ENCODE results near the gene STXBP6.

STXBP6 gene

DNA sequence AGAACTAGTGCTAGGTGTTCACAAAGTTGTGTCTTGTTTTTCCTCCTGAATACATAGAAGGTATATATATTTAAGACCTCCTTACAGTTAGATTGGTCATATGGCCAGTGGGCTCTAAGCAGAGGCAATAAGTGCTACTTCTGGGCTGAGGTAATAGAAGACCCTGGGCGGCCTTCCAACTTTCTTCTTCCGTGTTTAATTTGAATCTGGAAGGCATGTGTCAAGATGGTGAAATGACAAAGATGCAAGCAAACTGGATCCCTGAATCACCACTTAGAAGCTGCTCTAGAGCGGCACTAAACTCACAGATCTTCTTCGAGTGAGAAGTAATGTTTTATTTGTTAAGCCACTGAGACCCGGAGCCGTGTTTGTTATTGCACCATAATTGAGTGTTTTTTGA, 215.0 kb downstream of the STXBP6 start:
- intact Hi-C loops (cut with DNase I): no loop called here
- DNase-seq: no peak

DNA sequence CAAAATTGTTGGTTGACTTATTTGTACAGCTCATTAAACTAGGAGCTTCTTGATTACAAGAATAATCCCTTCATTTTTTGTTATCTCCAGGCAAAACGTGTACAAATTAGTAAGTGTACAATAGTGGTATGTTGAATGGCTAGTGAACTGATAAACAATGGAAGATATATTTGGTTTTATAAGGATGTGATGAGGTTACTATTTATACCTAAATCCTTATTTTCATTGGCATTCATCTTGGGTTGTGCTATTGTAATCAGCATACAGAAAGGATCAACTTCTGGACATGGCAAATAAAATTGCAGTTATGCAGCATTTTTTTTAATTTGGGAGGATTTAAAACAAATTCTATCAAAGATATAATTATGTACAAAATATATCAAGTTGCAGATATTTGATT, 216.6 kb downstream of the STXBP6 start:
- DNase-seq: no peak
- intact Hi-C loops (cut with DNase I): no loop called here

DNA sequence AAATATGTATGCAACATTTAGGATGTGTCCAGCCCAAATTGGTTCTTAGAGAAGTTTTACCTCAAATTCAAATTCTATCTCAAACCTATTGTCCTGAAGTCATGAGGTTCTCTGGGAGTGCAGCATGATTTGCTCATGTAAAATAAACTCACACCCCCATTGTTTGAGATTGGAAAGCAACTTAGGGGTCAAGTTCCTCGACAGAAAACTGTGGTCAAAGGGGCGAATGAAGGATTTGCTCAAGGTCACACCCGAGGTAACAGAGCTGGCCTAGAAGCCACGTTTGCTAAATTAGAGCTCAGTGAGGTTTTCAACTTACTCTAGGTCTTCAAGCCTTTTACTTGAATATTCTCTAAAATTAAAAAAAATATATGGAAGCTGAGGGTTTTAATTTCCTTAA, 218.3 kb downstream of the STXBP6 start:
- intact Hi-C loops (cut with DNase I): no loop called here
- DNase-seq: no peak

DNA sequence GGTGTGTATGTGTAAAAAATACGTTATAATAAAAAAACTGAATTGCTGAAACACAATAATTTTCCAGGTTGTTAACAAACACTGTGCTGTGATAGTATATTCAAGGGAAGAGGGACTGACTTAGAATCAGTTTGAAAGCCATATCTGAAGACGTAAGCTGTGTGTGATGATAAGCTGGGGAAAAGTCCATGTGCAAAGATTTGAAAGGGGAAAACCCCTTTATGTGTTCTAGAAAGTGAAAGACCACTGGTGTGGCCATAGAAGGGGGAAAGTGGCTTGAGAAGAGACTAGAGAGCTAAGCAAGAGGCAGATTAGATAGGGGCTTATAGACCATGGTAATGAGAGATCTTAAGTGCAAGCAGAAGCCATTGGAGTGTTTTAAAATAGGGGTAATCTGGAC, 220.1 kb downstream of the STXBP6 start:
- DNase-seq: no peak
- intact Hi-C loops (cut with DNase I): loop anchor here (10.0 kb wide), 1 partner anchor 45 kb away; no protein-coding TSS in a partner anchor

DNA sequence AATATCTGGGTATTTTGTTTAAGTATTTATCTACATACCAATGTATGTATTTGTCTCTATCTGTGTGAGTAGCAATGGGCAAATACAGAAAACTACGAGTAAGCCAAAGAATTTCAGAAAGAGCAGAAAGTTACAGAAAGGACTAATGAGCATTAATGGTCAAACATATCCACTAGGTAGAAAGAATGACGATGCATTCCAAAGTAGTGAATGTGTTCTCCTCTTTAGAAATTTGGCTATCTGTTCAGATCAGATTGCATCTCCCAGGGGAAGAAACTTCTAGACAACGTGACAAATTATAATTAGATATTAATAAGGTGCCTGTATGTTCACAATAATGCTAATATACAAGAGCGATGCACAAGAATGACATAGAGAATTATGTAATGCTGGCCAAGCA, 221.5 kb downstream of the STXBP6 start:
- DNase-seq: no peak
- intact Hi-C loops (cut with DNase I): loop anchor here (10.0 kb wide), 1 partner anchor 46 kb away; no protein-coding TSS in a partner anchor

DNA sequence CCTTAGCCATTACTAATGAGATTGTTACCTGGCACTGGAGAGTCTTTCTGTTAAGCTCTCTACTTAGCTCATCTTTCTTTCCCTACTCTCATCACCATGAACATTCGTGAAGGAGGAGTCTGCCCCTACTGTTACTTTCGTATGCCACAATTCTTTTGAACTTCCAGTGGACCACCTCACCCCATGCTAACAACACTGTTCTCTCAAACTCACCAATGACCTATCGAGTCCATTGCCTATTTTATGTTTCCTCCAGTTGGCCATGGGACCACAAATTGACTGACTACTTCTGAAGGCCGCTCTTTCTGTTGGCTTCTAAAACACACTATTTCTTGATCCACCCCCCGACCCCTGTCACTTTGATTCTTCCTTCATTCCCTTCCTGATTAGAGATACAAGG, 223.6 kb downstream of the STXBP6 start:
- intact Hi-C loops (cut with DNase I): loop anchor here (10.0 kb wide), 1 partner anchor 48 kb away; no protein-coding TSS in a partner anchor
- no peak for DNase-seq

DNA sequence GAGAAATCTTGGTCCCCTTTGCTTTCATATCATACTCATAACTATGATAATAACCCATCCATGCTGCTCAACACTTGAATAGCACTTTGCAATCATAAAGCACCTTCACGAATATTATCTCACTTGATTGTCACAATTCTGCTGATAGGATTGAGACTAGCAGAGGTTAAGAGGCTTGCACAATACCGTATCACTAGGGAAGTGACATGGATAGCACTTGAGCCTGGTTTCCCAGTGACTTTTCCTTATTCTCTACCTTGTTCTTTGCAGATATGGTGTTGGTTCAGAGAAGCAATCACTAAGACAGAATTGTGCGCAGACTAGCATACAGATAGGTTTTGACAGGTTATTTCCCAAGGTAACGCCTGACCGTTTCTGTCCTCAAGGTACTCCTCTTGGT, 229.3 kb downstream of the STXBP6 start:
- no peak for DNase-seq
- intact Hi-C loops (cut with DNase I): loop anchor here (10.0 kb wide), 1 partner anchor 54 kb away; no protein-coding TSS in a partner anchor

DNA sequence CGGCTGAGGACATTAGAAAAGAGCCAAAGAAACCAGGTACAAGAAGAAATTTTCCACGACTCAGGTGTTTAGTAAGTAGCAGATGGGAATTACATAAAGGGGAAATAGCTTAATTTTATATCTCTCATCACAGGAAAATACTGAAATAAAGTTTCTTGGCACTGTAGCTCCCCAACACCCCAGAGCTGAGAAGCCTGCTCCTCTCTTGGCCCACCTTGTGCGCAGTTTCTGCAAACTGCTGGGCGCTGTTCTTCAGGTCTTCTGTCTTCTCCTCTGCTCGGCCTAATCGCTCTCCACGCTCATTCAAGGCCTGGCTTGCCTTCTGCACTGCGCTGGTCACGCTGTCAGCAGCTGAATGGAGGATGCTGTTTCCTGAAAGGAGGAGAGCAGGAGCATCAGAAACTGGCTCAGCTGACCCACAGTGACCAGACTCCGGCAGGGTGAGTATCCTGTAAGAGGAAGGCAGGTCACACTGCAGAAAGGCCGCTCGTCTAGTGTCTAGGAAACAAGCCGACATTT, 231.1 kb downstream of the STXBP6 start:
- intact Hi-C loops (cut with DNase I): no loop called here
- DNase-seq: no peak

DNA sequence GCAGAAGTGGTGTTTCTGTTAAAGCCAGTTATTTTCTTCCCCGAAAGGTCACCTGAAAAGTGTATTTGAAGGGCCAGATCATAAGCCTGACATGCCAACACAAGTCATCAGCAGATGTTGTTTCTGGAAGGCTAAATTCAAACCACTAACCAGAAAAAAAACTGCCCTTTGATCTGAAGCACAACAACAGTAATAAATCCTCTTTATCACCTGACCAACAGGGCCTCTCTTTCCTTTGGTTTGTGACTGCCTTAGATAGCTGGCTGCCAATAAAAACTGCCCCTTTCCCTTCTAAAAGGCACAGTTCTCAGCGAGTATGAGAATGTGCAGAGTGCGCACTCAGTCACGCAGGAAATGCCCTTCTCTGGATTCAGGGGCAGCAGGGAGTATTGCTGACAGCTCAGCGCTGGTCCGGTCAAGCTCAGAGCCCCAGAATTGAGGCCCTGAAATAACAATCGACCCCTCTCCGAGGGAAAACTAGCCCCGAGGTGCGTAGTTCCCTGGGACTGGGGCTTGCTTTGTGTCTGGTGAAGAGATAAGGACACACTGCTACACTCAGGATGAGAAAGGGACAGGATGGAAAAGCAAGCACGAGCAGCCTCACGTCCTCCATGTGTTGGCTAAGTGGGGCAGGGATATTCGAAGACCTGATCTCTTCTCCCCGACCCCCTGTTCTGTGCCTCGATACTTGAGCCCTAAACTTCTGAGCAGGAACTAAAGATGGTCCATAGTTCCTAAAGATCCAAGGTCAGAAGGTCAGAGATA, 231.7 kb downstream of the STXBP6 start:
- no peak for DNase-seq

DNA sequence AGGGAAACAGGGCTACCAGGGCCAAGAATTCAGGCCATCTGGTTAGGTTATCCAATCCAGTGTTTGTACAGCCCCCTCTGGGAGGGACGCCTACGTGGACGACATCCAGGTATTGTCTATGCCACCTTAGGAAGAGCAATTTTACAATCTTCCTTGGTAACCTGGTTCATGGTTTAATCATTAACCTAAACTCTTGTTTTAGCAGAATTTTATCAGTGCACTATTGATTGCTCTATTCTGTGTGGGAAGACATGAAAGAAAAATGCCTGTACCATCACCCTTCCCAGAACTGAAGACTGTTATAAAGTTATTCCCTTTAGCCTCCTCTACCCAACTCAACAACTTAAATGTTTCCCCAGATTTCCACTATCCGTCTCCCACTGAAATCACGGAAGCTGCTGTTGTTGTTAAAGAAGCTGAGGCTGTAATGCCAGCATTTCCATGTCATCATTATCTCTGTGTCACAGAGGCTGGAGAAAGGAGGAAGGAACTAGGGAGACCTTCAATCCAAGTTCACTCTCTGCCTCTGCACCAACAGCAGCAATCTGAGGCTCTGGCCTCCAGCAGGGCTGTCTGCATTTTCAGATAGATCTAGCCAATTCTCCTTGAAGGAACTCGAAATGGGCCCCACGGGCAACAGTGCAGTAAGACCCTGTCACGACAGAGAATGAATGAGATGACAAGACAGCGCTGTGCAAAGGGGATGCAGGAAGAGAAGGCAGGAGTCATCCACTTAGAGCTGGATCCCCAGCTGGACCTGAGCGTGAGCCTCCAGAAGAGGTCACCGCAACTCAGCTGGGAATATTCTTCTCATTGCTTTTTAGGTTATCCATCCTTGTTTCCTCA, 232.5 kb downstream of the STXBP6 start:
- peak in 15 of 42 donors; percentile 33 to 74 (median 49) for DNase-seq
- intact Hi-C loops (cut with DNase I): no loop called here

More for the DNA sequence above, 231.7 kb downstream of the STXBP6 start:
- intact Hi-C loops (cut with DNase I): no loop called here

DNA sequence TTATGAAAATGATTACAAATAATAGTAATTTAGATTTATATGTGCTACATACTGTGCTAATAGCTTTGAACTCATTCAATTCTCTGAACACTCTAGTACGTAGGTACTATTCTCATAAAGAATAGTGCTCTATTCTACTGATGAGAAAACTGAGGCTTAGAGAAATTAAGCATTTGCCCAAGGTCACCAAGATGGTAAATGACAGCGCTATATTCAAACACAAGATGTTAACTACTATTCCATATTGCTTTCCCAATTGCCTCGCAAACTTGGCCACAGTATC, 233.1 kb downstream of the STXBP6 start:
- DNase-seq: no peak
- intact Hi-C loops (cut with DNase I): no loop called here

DNA sequence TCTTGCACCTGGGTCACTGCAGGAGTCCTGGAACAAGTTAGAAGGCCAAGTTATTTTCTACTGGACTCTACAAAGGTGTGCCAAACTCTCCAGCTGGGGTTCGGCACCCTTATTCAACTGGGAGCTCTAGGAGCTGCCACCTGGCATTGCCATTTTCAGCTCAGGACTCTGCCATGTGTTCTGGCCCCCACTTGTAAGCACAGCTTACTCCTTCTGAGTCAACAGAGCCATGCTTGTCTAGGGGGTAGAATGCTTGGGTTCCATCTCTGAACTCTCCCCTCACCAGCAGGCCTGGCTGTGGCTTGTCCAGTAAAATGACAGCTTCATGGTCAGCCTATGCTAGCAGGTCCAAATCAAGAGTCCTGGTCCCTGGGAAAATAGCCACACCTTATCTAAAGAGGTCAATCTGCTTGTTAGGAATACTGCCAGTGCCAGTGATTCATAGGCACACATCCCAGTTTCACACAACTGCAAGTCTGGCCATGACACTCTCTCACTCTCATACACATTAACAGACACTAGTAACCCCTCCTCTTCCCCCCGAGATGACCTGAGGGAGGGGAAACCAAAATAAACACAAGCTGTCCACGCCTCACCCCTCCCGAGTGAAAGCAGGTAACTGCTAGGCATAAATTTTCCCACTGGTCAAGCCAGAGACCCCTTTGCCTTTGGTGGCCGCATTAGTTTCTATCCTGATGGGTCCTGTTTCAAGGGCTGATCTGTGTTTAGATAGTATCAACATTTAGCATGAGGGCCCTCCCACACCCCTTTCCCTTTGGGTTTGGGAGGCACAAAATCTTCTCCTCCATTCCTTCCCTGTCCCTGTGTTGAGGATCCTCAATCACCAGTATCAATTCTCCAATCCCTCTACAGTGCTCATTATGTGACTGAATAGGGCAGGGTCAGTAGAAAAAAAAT, 233.7 kb downstream of the STXBP6 start:
- intact Hi-C loops (cut with DNase I): no loop called here
- no peak for DNase-seq

DNA sequence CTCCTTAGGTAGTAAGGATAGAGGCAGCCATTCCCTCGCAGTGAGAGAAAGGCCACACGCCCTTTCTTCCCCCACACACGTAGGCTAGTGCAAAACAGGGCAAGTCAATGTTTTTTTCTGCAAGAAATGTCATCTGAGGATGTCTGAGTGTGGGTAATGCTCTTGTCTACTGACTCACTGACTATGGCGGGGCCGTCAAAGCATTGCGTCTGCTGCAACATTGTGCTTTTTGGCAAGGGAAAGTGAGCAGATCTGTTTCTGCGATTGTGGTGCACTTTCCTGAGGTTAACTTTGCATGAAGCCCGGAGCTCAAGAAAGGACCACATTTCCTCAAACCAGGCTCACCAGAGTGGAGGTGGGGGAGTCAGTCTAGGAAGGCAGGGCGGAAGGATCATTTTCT, 234.4 kb downstream of the STXBP6 start:
- intact Hi-C loops (cut with DNase I): no loop called here

DNA sequence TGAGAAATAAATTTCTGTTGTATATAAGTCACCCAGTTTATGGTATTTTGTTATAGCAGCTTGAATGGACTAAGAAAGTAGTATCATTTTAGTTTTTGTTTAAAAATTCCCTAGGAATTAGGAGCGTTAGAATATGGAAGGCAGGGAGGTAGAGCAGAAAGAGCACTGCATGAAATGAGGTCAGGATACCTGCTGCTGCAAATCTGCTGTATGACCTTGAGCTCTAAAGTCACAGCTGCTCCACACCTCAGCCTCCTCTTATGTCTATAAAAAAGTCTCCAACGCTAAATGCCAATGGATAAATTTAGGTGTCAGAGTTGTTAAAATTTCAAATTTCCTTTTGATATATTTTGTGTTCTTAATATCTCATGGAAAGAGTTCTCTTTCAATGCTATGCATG, 235.0 kb downstream of the STXBP6 start:
- no peak for DNase-seq
- intact Hi-C loops (cut with DNase I): no loop called here

More for the DNA sequence above, 234.4 kb downstream of the STXBP6 start:
- DNase-seq: peak in 24 of 42 donors; percentile 18 to 80 (median 44)

DNA sequence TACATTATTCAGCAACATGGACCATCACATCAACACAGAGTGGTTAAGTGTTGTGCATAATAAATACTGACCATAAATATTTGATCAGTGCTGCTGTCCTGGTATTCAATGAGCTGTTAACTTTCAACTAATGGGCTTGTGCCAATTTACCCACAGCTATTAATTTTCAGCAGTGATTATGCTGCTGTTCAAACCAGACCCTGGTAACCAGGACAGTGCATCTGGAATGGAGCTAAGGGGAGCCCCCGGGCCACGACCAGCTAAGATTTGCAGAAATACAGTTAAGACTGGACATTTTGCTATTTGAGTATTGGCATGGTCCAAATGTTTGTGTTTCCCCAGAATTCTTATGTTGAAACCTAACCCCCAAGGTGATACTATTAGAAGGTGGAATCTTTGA, 235.6 kb downstream of the STXBP6 start:
- DNase-seq: no peak
- intact Hi-C loops (cut with DNase I): no loop called here

DNA sequence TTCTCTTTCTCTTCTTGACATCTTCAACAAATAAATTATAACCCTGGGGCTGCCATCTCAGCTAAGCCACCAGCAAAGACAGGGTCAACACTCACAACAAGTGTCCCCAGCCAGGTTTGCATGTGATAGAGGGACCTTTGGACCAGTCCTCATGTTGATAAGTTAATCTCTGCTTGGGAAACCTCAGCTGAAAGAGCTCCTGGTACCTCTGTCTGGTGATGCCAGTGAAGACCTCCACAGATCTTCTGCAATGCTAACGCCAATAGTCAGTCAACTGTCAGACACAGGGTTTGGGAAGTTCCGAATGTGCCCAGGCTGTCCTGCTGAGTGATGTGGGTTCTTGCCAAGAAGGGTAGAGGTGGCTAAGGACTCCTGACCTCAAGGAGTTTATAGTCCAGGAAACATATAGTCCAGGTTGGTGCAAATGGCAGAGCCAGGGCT, 236.1 kb downstream of the STXBP6 start:
- intact Hi-C loops (cut with DNase I): no loop called here
- no peak for DNase-seq

DNA sequence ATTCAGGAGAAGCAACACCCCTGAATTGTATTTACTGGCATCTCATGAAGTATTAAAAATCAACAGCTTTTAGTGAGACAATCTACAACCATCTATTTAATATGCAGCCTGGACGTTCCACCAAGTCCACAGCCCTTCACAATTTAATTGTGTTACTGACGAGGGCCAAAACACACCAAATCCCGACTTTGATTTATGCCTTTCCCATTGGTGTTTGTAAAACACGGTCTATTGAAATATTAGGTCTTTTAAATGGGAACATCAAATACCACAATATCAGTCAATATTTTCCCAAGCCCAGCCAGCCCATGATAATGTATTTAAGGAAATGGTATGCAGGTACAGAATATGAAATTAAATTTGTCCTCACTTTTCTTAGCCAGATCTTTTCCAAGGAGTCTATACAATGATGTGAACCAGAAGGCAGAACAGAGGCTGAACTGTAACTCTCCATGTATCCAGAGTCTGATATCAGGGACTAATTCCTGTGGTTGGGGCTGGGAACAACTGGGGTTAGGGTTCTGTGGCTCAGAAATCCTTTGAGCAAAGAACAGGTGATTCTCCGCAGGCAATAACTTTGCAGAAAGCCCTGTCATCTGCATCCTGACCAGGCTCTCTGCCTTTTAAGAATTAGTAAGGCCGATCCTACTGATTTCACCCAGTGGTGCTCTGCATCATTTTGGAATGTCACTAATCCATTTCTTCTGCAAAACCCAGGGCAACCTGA, 236.7 kb downstream of the STXBP6 start:
- intact Hi-C loops (cut with DNase I): no loop called here
- DNase-seq: no peak

DNA sequence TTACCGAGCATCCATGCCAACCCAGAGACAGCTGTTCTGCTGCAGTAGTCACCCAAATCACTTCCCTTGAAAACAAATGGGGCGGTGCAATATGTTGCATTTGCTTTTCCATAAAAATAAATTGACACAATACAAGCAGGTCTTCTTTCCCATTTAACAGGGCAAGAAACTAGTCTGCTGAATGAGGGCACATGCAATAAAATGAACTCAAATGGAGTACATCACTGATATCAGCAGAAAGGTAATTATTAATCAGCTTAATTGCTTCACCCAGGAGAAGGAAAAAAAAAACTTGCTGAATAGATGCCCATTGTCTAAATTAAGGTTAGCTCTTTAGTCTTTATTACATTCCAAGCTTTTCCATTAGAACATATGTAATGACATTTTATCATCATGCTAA, 240.8 kb downstream of the STXBP6 start:
- no peak for DNase-seq
- intact Hi-C loops (cut with DNase I): loop anchor here (5.0 to 10.0 kb wide), 3 partner anchors 74 to 326 kb away; no protein-coding TSS in a partner anchor

Measured in head of caudate nucleus (tissue), 42 donors.